ENCODE data around the gene EHD3.

DNA sequence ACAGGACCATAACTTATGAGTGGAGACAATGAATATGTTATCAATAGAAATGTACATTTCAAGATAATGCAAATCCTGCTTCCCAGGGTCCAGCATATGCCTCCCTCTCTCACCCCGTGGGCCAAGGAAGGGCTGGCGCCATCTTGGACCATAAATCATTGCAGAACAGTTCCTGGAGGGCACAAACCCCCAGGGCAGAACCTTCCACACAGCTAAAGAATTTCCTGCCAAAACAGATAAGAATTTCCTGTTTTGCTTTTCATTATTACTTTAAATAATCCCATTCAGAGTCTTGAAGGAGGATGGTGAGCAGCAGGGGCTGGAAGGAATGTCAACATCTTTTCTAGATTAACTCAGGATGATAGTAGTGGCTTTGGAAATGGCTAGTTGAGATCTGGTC lies 53.7 kb downstream of the EHD3 start:
- TF ChIP-seq CTCF (IDR thresholded peaks at IDR 0.05) = no peak
- no peak for TF ChIP-seq EZH2 (IDR thresholded peaks at IDR 0.05)
